ENCODE measurements around the gene TNS1. TPM values are rescaled to one million over a fixed set of nuclear protein-coding genes. Genes with fewer than 3 reads are reported as not detected.

TNS1 gene
- total RNA-seq, 2 donors from 2014 or later, result 27.8 to 149 TPM

Small RNAs within 50 kb of the gene (microRNA-seq; reads per million reads assigned to microRNA genes)
- 0 to 1.4 reads per million in 2 donors for gene MIR6809

Other genes with a start within 250 kb of the TNS1 start
- under 1 TPM; 0.28 to 0.76 TPM for gene RUFY4, start 66.3 kb upstream of the TNS1 start, total RNA-seq
- gene CXCR2, start 123.0 kb upstream of the TNS1 start, total RNA-seq, result under 1 TPM; 0.17 to 0.18 TPM
- under 1 TPM in 1 of 2 donors, not detected in 1; 0.11 TPM for gene CXCR1, start 164.0 kb upstream of the TNS1 start, total RNA-seq
- 100 to 1,000 TPM; 304 to 347 TPM for gene ARPC2, start 214.2 kb upstream of the TNS1 start, total RNA-seq